Measurements from ENCODE around the gene SPTB. TPM values are rescaled to one million over a fixed set of nuclear protein-coding genes. Genes with fewer than 3 reads are reported as not detected.

SPTB gene
- under 1 TPM in 1 of 2 donors, not detected in 1; under 0.01 TPM for total RNA-seq

GRCh38 chr14:64879635-64880220 lies at the start of gene SPTB:
Gene SPTB, minus strand, starts transcription at chr14:64879907. Its CDS starts 56,813 bp downstream, at chr14:64823094.

GRCh38 chr14:64914237-64915028 lies 34.7 kb upstream of the SPTB start, which contains the start of gene CHURC1:
Gene CHURC1, plus strand, starts transcription at chr14:64914455. Its CDS starts 41 bp downstream, at chr14:64914496.

GRCh38 chr14:64704143-64704742 lies 175.5 kb downstream of the SPTB start, which contains the start of gene PLEKHG3:
Gene PLEKHG3, plus strand, starts transcription at chr14:64704424. Its CDS starts 23,208 bp downstream, at chr14:64727632.

Small RNA genes lying within 50 kb of the gene (small RNA-seq; reads per million reads assigned to genes)
- 0 reads per million in 2 donors for gene RPPH1-2P

Other genes with a start within 250 kb of the SPTB start
- 10 to 100 TPM; 49.0 to 53.7 TPM for gene PLEKHG3, start 175.5 kb downstream of the SPTB start, total RNA-seq
- gene CHURC1, start 34.5 kb upstream of the SPTB start, total RNA-seq: 10 to 100 TPM; 47.0 to 55.1 TPM
- gene GPX2, start 62.8 kb upstream of the SPTB start, total RNA-seq: not detected
- 1 to 10 TPM; 3.4 to 10.0 TPM for gene RAB15, start 92.4 kb upstream of the SPTB start, total RNA-seq
- gene FNTB, start 107.0 kb upstream of the SPTB start, total RNA-seq: 10 to 100 TPM; 25.8 to 50.3 TPM
- 100 to 1,000 TPM in 1 of 2 donors, 10 to 100 TPM in 1; 93.3 to 106 TPM for gene MAX, start 222.6 kb upstream of the SPTB start, total RNA-seq